HG03571 (cell line): ENCODE results near the gene MYLK2.
A peak's percentile ranks its signal among the peaks of the same experiment; 100 is the strongest.

Experiments used
- ATAC-seq: cut with Tn5 transposase; IDR thresholded peaks from one replicate; pipeline ENCODE4 v1.9.1; 2021; ENCODE audit not compliant: unreplicated experiment

The MYLK2 gene

GRCh38 chr20:31870726-31871617 lies 51.8 kb downstream of the MYLK2 start:
- ATAC-seq = no peak

GRCh38 chr20:31871618-31871954 lies 52.4 kb downstream of the MYLK2 start:
- ATAC-seq = no peak

GRCh38 chr20:31872406-31872805 lies 53.2 kb downstream of the MYLK2 start:
- ATAC-seq = no peak

GRCh38 chr20:31875671-31876070 lies 56.5 kb downstream of the MYLK2 start:
- no peak for ATAC-seq

GRCh38 chr20:31877684-31878083 lies 58.5 kb downstream of the MYLK2 start:
- ATAC-seq = no peak

- ATAC-seq = peak; percentile 60
Observed at GRCh38 chr20:31879143-31879987, 60.2 kb downstream of the MYLK2 start.

GRCh38 chr20:31881945-31882344 lies 62.8 kb downstream of the MYLK2 start:
- ATAC-seq = no peak

GRCh38 chr20:31883829-31884228 lies 64.7 kb downstream of the MYLK2 start:
- no peak for ATAC-seq
